EH (cell line): Measurements from ENCODE around the gene DEFB114.

Experiments
- DNase-seq: peaks from one replicate; pipeline ENCODE4 v3.0.0-alpha.2; 2015; ENCODE audit warnings: low read depth

Gene DEFB114

GRCh38 chr6:49935387-49935786, 28.6 kb downstream of the DEFB114 start:
- no peak for DNase-seq

DNA sequence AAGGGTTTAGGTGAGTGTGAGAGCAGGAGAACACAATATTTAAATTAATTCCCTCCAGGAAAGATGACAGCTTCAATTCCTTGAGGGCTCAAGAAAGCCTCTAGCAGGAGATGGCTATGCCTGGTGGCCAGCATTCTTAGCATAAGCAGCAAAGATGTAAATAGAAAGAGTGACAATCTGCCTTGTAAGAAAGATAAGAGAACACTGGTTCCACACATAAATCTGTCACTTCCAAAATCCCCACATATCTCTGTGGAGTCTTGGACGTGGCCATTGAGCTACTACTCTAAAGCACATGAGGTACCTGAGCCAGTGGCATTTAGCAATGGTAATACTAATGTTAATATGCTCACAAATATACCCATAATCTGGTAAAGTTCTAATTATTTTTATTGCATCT, 29.2 kb downstream of the DEFB114 start:
- DNase-seq = no peak

- no peak for DNase-seq
Measured at GRCh38 chr6:49933526-49933925, 30.4 kb downstream of the DEFB114 start.

- DNase-seq = no peak
Measured at GRCh38 chr6:49929340-49929739, 34.6 kb downstream of the DEFB114 start.

- no peak for DNase-seq
Measured at GRCh38 chr6:49923826-49924225, 40.1 kb downstream of the DEFB114 start.

- no peak for DNase-seq
Measured at GRCh38 chr6:49919935-49920644, 43.9 kb downstream of the DEFB114 start.

- DNase-seq = no peak
Measured at GRCh38 chr6:49919261-49919660, 44.7 kb downstream of the DEFB114 start.

- DNase-seq = no peak
Measured at GRCh38 chr6:49918787-49919186, 45.2 kb downstream of the DEFB114 start.

DNA sequence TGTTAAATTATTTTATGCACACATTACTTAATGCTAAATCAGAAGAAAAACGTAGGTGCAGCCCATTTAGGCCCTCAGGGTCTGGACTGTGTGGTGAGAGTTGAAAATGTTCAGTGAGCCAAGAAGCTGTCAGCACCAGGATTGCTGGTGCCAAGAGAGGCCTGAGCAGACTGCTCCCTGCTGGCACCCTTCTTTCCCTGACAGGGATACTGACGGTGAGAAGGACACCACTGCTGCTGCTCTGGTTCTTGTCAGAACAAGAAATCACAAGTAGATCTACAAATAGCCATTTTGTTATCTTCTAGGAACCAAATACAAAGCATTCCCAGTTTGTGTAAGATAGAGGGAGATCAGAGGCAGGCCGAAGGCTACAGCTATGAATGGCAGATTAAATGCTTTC, 48.9 kb downstream of the DEFB114 start:
- DNase-seq = no peak

GRCh38 chr6:49913636-49914375, 50.2 kb downstream of the DEFB114 start:
- no peak for DNase-seq

- DNase-seq = no peak
Measured at GRCh38 chr6:49912196-49912595, 51.8 kb downstream of the DEFB114 start.

DNA sequence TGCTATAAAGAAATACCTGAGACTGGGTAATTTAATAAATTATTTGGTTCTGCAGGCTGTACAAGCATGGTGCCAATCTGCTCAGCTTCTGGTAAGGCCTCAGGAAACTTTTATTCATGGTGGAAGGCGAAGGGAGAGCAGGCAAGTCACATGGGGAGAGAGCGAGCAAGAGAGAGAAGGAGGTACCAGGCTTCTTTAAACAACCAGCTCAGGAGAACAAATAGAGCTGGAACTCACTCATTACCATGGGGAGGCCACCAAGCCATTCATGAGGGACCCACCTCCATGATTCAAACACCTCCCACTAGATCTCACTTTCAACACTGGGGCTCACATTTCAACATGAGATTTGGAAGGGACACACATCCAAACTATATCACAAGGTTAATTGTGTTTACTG, 52.7 kb downstream of the DEFB114 start:
- DNase-seq = no peak
